ENCODE measurements around the gene ATOSB. TPM values are rescaled to one million over a fixed set of nuclear protein-coding genes. Genes with fewer than 3 reads are reported as not detected.

Gene ATOSB
- total RNA-seq, 2 donors from 2014 or later = 19.6 to 22.2 TPM

GRCh38 chr9:35071814-35072460 lies 43.7 kb downstream of the ATOSB start:
- Histone ChIP-seq H3K9me3 (no peaks in the 10 kb centered on the region), H3K4me3 (peak overlapping the region; percentile 99 to 100), H3K36me3 (peaks cover 17% of the 10 kb centered on the region), H3K4me1 (peaks cover 0 to 43% of the 10 kb centered on the region in 2 donors), H3K27me3 (no peaks in the 10 kb centered on the region), H3K27ac (peak overlapping the region; percentile 100)
- peak; percentile 89 for DNase-seq (ENCODE audit: low spot score)
- TF ChIP-seq CTCF (IDR thresholded peaks at IDR 0.05) = peak in 1 of 2 donors; percentile 60

GRCh38 chr9:35070823-35071813 lies 44.5 kb downstream of the ATOSB start:
- no peak for DNase-seq (ENCODE audit: low spot score)
- H3K4me1 ChIP-seq = peaks cover 0 to 43% of the 10 kb centered on the region in 2 donors
- peak overlapping the region; percentile 99 to 100 for H3K4me3 ChIP-seq
- H3K27ac ChIP-seq = peak overlapping the region; percentile 100
- H3K36me3 ChIP-seq = peaks cover 25% of the 10 kb centered on the region
- no peak for TF ChIP-seq CTCF (IDR thresholded peaks at IDR 0.05)
- H3K9me3 ChIP-seq = no peaks in the 10 kb centered on the region
- no peaks in the 10 kb centered on the region for H3K27me3 ChIP-seq

DNA sequence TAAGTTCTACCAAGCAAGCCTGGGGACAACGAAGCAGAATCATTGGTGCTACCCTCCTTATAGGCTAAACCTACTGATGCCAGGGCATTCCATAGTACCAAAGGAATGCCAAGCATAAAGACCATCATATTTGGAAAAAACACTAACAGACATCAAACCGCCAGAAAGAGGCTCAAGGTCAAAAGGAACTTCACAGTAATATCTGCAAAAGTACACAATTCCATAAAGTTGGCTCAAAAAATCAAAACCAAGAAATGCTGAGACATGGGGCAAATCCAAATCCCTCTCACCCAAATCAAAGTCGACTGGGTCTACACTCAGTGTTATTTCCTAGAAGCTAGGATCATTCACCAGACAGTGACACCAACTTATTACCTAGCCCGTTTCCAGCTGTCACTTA lies 46.6 kb downstream of the ATOSB start:
- H3K4me3 ChIP-seq = no peak overlapping the region
- H3K27me3 ChIP-seq = no peaks in the 10 kb centered on the region
- no peak for DNase-seq (ENCODE audit: low spot score)
- H3K36me3 ChIP-seq = peaks cover 46% of the 10 kb centered on the region
- peaks cover 0 to 43% of the 10 kb centered on the region in 2 donors for H3K4me1 ChIP-seq
- no peaks in the 10 kb centered on the region for H3K9me3 ChIP-seq
- H3K27ac ChIP-seq = peak overlapping the region in 1 of 2 donors; percentile 24
- TF ChIP-seq CTCF (IDR thresholded peaks at IDR 0.05) = no peak

DNA sequence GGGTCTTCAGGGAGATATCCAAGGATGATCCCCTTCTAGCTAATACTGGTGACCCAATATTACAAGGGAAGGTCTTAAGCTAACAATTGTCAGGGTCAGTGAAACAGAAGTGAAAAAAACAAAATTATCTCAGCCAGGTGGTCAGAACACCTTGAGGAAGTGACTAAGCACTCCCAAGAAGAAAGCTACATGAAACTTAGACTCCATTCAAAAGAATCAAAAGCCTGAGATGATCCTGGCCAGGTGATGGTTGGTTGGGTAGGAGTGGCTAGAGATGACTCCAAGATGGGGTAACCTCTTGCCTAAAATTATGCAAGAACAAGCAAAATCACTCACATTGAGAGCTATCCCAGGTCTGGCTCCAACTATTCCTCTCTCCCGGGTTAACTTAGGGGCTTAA lies 48.6 kb downstream of the ATOSB start:
- H3K27ac ChIP-seq = no peak overlapping the region
- no peak overlapping the region for H3K4me3 ChIP-seq
- H3K9me3 ChIP-seq = no peaks in the 10 kb centered on the region
- no peak for DNase-seq (ENCODE audit: low spot score)
- no peak for TF ChIP-seq CTCF (IDR thresholded peaks at IDR 0.05)
- peaks cover 0 to 35% of the 10 kb centered on the region in 2 donors for H3K4me1 ChIP-seq
- no peaks in the 10 kb centered on the region for H3K27me3 ChIP-seq
- H3K36me3 ChIP-seq = peaks cover 66% of the 10 kb centered on the region

DNA sequence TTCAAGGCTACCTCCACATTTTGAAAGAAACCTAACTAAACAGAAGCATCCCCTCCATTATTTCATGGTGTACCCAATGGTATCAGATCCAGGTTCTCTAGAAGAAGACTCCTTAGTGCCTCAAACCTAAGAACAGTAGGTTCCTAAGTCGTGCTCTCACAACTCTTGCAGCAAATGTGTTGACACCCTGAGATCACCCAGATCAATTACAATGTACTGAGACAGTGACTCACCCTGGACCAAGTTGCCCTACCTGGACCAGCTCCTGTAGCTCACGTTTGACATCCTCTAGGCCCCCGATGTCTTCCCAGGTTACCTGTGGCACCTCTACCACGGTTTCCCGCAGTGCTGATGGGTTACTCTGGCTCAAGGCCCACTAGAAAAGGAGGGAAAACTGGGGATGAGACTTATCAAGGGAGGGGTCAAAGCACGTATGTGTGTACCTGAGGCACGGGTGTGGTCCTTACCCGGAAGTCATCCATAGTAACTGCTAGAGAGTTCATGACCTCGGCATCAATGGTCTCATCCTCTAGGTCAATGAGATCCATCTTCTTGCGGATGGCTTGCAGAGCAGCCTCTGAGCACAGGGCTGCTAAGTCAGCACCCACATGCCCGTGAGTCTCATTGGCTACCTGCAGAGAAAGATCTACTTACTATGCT lies 55.0 kb downstream of the ATOSB start:
- H3K4me1 ChIP-seq = no peaks in the 10 kb centered on the region
- H3K27me3 ChIP-seq = no peaks in the 10 kb centered on the region
- no peak for DNase-seq (ENCODE audit: low spot score)
- no peak for TF ChIP-seq CTCF (IDR thresholded peaks at IDR 0.05)
- H3K4me3 ChIP-seq = no peak overlapping the region
- H3K9me3 ChIP-seq = no peaks in the 10 kb centered on the region
- peaks cover 100% of the 10 kb centered on the region for H3K36me3 ChIP-seq
- H3K27ac ChIP-seq = no peak overlapping the region
